HG03196 (cell line): Measurements from ENCODE around the gene KSR1.

Source experiments
- ATAC-seq: cut with Tn5 transposase; IDR thresholded peaks from one replicate; pipeline ENCODE4 v1.9.1; 2021; ENCODE audit not compliant: unreplicated experiment

Gene KSR1

GRCh38 chr17:27581016-27581415, 124.8 kb downstream of the KSR1 start:
- no peak for ATAC-seq

GRCh38 chr17:27582696-27583095, 126.4 kb downstream of the KSR1 start:
- no peak for ATAC-seq

DNA sequence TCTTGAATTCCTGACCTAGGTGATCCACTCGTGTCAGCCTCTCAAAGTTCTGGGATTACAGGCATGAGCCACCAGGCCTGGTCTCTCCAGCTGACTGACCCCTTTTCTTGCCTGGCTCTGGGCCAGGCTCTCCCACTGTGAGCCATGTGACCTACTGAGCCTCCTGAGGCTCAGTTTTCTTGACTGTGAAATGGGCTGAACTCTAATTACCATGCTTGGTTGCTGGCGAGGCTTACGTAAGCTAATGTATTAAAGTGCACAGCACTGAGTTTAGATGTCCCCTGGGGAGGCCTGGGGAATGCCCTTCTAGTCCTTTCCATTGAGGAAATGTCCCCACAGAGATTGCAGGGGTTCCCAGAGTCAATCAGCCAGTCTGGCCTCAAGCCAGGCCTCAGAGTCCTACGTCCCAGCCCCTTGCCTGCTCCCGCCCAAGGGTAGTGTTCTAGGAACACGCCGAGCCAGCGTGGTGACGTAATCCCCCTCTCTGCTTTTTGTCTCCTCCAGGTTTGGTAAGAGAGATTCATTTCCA, 129.0 kb downstream of the KSR1 start:
- ATAC-seq, result no peak

GRCh38 chr17:27585792-27586191, 129.5 kb downstream of the KSR1 start:
- ATAC-seq, result no peak

DNA sequence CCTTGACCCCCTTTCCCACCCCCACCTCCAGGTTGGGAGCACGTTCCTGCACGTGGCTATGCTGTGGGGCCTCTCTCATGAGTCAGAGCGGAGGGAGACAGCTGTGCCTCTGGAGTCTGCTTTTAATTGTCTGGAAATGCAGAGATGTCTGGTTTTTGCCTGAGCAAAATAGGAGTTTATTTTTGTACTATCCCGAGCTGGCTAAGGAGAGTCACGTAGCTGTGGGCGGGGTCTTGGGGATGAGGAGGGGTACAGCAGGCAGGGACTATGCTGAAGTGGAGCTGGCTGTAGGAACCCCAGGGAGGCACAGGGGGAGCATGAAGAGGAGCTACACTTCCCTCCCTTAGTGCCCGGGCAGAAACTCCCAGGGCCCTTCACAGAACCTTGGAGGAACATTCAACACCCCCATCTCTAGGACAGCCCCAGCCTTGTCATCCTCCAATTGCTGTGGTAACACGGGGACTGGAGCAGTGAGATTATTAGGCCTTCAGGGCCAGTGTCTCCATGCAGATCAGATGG, 130.0 kb downstream of the KSR1 start:
- no peak for ATAC-seq

DNA sequence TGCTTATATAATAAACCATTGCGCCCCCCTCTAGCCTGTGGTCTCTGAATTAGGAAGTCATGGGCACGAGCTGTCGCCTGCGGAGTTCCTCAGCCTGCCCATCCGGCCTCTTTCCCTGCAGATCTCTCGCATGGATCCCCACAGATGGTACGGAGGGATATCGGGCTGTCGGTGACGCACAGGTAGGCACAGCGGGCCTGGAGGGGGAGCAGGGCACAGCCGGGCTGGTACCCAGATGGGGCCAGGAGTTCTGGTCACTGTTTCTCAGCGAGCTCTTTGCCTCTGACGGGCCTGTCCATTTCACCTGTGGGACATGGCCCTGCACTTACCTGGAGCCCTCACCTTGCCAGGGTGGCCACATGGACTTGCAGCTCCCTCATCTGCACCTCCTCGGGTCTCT, 132.1 kb downstream of the KSR1 start:
- ATAC-seq, result no peak

- ATAC-seq, result no peak
Observed at GRCh38 chr17:27590864-27591263, 134.6 kb downstream of the KSR1 start.

DNA sequence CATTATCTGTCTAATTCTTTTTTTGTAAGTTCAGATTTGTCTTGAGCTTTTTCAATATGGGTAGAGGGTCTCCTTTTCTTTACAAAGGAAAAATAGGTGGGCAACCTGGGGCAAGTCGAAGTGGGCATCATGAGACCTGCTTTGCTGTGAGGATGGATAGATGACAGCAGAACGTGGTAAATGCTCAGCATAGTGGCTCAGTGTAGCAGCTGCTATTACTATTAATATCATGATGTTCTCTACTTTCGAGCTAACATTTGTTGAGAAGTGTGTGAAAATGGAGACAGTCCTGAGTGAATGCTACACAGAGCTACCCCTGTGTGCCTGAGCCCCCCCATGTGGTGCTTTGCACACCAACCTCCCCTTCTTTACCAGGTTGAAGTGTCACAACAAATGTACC, 135.7 kb downstream of the KSR1 start:
- ATAC-seq, result no peak

DNA sequence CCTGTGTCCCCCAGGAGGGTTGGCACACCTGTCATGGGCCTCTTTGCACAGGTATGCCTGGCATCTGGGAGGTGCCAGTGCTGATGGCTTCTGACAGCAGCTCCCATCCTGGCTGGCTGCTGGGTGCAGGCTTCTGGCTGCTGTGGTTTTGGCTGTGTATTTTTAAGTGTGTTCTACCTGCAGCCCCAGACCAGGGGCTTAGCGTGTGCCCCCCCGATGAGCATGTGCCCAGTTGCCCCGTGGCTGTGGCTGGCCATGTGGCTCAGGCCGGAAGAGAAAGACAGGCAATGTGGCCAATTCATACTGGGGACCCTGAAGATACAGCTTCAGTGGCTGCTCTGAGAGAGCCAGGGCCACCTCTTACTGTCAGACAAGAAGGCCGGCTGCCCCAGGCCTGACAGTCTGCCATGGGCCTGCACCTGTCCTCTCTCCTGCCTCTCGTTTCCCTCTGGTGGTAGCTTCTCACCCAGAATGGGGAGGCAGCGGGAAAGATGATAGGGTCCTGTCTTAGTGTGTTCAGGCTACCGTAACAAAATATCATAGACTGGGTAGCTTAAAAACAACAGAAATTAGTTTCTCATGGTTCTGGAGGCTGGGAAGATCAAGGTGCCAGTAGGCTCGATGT, 137.1 kb downstream of the KSR1 start:
- no peak for ATAC-seq

GRCh38 chr17:27593857-27594255, 137.6 kb downstream of the KSR1 start:
- ATAC-seq, result no peak

DNA sequence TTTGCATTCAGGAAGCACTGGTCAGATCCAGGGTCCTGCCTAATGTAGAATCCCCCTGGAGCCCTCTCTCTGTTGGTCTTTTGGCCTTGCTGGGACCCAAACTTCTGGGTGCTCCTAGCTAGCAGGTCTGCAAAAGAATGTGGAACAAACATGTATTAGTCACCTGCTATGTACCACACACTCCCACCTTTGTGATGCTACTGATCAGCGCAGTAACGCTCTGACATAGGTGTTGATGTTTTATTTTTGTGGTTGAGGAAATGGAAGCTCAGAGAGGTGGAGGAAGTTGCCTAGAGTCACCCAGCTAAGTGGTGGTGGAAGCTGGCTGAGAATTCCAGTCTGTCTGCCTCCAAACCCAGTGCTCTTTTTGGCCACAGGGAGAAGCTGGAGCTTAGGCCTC, 139.0 kb downstream of the KSR1 start:
- no peak for ATAC-seq

DNA sequence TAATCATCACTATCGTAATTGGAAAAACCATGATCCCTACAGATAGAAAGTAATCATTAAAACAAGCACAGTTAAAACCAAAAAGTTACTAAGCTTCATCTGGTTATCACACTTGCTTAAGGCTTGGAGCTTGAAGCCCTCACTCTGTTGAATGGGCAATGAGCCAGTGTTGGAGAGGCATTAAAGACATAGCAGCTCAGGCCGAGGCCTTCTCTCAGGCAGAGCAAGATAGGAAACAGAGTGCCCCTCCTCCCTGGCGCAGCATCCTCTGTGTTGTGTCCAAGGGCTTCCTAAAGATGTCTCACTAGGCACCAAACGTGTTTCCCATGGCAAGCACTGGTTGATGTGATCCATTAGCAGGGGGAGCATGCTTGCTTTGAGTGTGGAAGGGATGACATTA, 139.8 kb downstream of the KSR1 start:
- no peak for ATAC-seq

GRCh38 chr17:27596566-27597187, 140.4 kb downstream of the KSR1 start:
- ATAC-seq, result no peak

DNA sequence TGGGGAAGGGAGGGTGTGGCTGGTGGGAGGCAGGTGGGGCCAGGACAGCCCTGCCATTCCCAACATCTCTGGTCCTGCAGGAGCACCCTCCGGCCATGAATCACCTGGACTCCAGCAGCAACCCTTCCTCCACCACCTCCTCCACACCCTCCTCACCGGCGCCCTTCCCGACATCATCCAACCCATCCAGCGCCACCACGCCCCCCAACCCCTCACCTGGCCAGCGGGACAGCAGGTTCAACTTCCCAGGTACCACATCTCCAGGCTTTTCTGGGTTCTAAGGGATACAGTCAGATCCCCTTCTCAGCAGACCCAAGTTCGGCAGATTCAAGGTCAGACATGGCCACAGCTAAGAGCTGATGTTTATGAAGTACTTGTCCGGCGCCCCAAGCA, 140.9 kb downstream of the KSR1 start:
- ATAC-seq, result no peak

- ATAC-seq, result no peak
Observed at GRCh38 chr17:27597783-27598320, 141.6 kb downstream of the KSR1 start.

GRCh38 chr17:27598337-27599050, 142.2 kb downstream of the KSR1 start:
- ATAC-seq, result no peak

GRCh38 chr17:27600471-27600870, 144.2 kb downstream of the KSR1 start:
- no peak for ATAC-seq

DNA sequence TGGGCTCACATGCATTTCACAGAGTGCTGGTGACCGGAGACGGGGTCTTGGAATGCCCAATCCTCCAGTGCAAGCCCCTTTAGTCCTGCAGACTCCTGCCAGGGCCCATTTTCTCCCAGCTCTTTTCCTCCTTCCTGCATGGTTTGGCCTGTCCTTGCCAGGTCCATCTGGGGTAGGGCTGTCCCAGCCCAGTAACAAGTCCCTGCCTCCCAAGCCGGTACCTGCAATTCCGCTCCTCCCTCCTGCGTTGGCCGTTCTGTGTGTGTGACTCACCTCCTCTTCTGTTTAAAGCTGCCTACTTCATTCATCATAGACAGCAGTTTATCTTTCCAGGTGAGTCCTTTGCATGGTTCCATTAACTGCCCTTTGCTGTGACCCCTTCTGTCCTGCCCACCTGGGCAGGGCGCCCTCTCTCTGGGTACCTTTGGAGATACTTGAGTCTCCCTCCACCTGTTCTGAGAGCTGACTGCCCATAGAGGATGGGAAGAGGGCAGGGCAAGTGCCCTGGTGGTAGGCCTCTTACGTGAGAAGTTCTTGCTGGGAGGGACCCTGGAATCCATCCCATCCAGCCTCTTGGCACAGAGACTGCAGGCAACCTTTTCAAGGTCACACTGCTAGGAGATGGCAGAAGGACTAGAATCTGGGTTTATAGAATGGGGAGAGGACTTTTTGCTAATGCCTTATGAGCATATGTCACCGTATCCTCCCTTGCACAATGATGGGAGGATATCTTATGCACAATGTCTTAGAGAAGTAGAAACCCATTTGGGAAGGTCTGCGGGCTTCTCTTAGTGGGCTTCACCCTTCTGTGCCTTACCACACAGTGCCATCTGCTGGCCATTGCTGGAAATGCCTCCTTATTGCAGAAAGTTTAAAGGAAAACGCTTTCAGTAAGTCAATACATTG, 145.1 kb downstream of the KSR1 start:
- ATAC-seq, result no peak

DNA sequence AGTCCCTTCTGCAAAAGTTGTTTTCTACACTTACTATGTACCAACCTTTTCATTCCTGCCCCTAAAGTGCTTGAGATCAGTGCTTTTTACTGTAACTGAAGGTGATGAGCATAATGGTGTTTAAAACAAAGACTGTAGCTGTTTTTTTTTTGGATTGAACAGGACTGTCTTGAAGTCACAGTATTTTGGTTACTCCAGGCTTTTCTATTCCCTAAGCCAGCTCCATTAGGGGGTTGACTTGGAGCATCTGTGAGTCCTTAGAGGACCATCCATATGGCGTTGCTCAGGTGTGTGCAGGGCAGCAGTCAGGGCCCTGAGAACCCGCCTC, 145.7 kb downstream of the KSR1 start:
- ATAC-seq, result no peak

GRCh38 chr17:27602721-27603420, 146.6 kb downstream of the KSR1 start:
- no peak for ATAC-seq
